Adrenal gland (tissue), 12 donors: ENCODE measurements around the gene METAP1. TPM values are rescaled to one million over a fixed set of nuclear protein-coding genes. Genes with fewer than 3 reads are reported as not detected.

Experiments
- DNase-seq, 7 donors: peaks; one replicate each; pipeline ENCODE4 v3.0.0-alpha.2; 2019 to 2020
- H3K27ac ChIP-seq, 5 donors: fragments of 200-600 bp; sonication (generic) in 4 of 5; 1 replicate in 3 of 5; 2 replicates in 2 of 5; pipeline versions ENCODE4 v1.5.1 to v1.8.0; 2016 to 2020; ENCODE audit warnings: mild to moderate bottlenecking in 1 of 5
- H3K27me3 ChIP-seq: fragments of 200-600 bp; 2 replicates; pipeline ENCODE4 v1.8.0; 2021
- H3K36me3 ChIP-seq, 2 donors: fragments of 200-600 bp; replicated peaks in 1 of 2; 1 replicate in 1 of 2; 2 replicates in 1 of 2; pipeline versions ENCODE4 v1.5.1 to v1.8.0; 2018 to 2022
- H3K4me1 ChIP-seq, 2 donors: fragments of 200-600 bp; replicated peaks in 1 of 2; 1 replicate in 1 of 2; 2 replicates in 1 of 2; pipeline versions ENCODE4 v1.5.1 to v1.8.0; 2018 to 2021
- H3K4me3 ChIP-seq, 4 donors: fragments of 200-600 bp; sonication (generic) in 3 of 4; one replicate each; pipeline ENCODE4 v1.5.1; 2016 to 2018
- H3K9me3 ChIP-seq, 3 donors: fragments of 200-600 bp; sonication (generic) in 1 of 3; replicated peaks in 1 of 3; 1 replicate in 2 of 3; 2 replicates in 1 of 3; pipeline versions ENCODE4 v1.5.1 to v1.8.0; 2016 to 2021
- POLR2A ChIP-seq, 2 donors: fragments of 450-650 bp; IDR thresholded peaks; one replicate each; pipeline ENCODE4 v1.6.1; 2017; ENCODE audit warnings: antibody characterized with exemption in 2 of 2, mild to moderate bottlenecking in 2 of 2, moderate library complexity in 1 of 2
- WGBS, 4 donors: extraction: QIAGEN DNeasy Blood & Tissue Kit in 2 of 4; methylation state at CpG; one replicate each; pipeline versions ENCODE4 v1.1.5 to v1.1.7; 2013 to 2017; 5-methylcytosine and 5-hydroxymethylcytosine counted together
- intact Hi-C, 2 donors: fragments of 100-400 bp; cut with DNase I; formaldehyde crosslinking; loops; one replicate each; pipeline versions ENCODE4 v1.14.1 to v1.15.0; 2022 to 2023
- polyA plus RNA-seq, 3 donors: library from polyadenylated mRNA; stranded (reverse); fragments of 200-250 nt in 2 of 3; fragments of 350-450 nt in 1 of 3; fragmentation: Illumina TruSeq in 1 of 3; extraction: RNeasy Lipid Tissue Mini Kit (QIAGEN cat#74804) in 1 of 3; gene quantifications; one replicate each; pipeline ENCODE4 v1.2.3, GENCODE V29; 2013 to 2014
- total RNA-seq, 9 donors: library from RNA; depleted of rRNA in 4 of 9; stranded (reverse); fragments of >200 nt in 4 of 9; fragments of 120-200 nt in 1 of 9; fragmentation: NEBNext Ultra II Directional in 1 of 9; extraction: Animal tissue kit (Norgen Biotek cat#: 25700) in 1 of 9; gene quantifications; one replicate each; pipeline versions ENCODE4 v1.1.0 to v1.2.4, GENCODE V29; 2013 to 2023
- TF ChIP-seq, protein P1 (sequence below), 6 experiments: fragments of 450-650 bp in 4 of 6; fragments of 200-600 bp in 2 of 6; sonication (generic) in 1 of 6; IDR thresholded peaks; 1 replicate in 5 of 6; 2 replicates in 1 of 6; pipeline versions ENCODE4 v1.5.1 to v1.8.0; 2016 to 2021; ENCODE audit warnings: antibody characterized with exemption in 6 of 6, mild to moderate bottlenecking in 2 of 6, moderate library complexity in 1 of 6
- donor health status: healthy with polysubstance abuse.
- donor health status: Bipolar disorder and iron deficiency.
- donor health status: DM: yes; HTN: yes; CAD: no.
- donor health status: DM: no; HTN: no; CAD: no.
- donor health status: DM: no; HTN: no; CAD: no.
- donor health status: DM: yes; HTN: yes; CAD: no.

METAP1 gene
- total and polyA plus RNA-seq, 12 donors, result 12.1 to 35.3 (median 17.3) TPM

DNA sequence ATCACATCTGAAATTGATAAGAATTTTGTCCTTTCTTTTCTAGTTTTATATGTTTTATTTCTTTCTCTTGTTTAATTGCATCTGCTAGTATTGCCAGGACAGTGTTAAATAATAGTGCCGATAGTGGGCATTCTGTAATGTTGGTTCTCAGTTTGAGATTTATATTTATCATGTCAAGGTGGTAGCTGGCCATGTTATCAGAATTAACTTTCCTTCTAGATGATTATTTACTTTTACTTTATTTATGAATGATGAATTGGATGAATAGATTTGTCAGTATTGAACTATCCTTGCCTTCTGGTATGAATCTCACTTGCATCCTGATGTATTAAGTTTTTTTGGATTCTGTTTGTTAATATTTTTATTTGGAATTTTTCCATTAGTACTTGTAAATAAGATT, 42.7 kb downstream of the METAP1 start:
- Histone ChIP-seq H3K27ac (no peak overlapping the region), H3K9me3 (peaks cover 0 to 18% (median 12%) of the 10 kb centered on the region in 3 donors), H3K27me3 (no peaks in the 10 kb centered on the region), H3K4me1 (no peaks in the 10 kb centered on the region), H3K36me3 (no peaks in the 10 kb centered on the region), H3K4me3 (no peak overlapping the region)
- intact Hi-C loops, result no loop called here
- TF ChIP-seq POLR2A (IDR thresholded peaks at IDR 0.05), result no peak
- TF ChIP-seq, protein P1, sequence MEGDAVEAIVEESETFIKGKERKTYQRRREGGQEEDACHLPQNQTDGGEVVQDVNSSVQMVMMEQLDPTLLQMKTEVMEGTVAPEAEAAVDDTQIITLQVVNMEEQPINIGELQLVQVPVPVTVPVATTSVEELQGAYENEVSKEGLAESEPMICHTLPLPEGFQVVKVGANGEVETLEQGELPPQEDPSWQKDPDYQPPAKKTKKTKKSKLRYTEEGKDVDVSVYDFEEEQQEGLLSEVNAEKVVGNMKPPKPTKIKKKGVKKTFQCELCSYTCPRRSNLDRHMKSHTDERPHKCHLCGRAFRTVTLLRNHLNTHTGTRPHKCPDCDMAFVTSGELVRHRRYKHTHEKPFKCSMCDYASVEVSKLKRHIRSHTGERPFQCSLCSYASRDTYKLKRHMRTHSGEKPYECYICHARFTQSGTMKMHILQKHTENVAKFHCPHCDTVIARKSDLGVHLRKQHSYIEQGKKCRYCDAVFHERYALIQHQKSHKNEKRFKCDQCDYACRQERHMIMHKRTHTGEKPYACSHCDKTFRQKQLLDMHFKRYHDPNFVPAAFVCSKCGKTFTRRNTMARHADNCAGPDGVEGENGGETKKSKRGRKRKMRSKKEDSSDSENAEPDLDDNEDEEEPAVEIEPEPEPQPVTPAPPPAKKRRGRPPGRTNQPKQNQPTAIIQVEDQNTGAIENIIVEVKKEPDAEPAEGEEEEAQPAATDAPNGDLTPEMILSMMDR (IDR thresholded peaks at IDR 0.05), result no peak
- 92 to 98% (median 94%) methylated on average over 1 of the region's 1 CpG for WGBS, 4 donors
- no peak for DNase-seq

DNA sequence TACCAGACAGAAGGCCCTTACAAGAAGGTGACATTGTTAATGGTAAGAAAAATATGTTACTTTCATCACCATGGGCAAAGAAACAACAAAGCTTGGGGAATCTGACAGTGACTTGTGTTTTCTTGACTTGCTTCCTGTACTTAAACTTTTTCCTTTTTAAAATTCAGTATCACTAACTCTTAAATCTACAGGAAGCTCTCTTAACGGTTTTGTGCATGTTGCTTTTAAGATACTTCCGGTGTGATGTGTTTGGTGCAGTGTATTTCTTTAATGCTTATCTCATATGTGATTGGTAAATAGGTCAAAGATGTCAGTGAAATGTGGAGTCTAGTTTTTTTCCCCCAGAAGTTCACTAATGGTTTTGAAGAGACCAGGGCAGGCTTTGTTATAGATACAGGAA, 47.8 kb downstream of the METAP1 start:
- TF ChIP-seq POLR2A (IDR thresholded peaks at IDR 0.05), result no peak
- TF ChIP-seq, protein P1 (IDR thresholded peaks at IDR 0.05), result no peak
- Histone ChIP-seq H3K36me3 (no peaks in the 10 kb centered on the region), H3K27ac (no peak overlapping the region), H3K27me3 (no peaks in the 10 kb centered on the region), H3K9me3 (peaks cover 0 to 9% (median 4%) of the 10 kb centered on the region in 3 donors), H3K4me3 (no peak overlapping the region), H3K4me1 (no peaks in the 10 kb centered on the region)
- no peak for DNase-seq
- intact Hi-C loops, result no loop called here
- WGBS, 4 donors, result 53 to 73% (median 65%) methylated on average over 2 of the region's 2 CpGs

DNA sequence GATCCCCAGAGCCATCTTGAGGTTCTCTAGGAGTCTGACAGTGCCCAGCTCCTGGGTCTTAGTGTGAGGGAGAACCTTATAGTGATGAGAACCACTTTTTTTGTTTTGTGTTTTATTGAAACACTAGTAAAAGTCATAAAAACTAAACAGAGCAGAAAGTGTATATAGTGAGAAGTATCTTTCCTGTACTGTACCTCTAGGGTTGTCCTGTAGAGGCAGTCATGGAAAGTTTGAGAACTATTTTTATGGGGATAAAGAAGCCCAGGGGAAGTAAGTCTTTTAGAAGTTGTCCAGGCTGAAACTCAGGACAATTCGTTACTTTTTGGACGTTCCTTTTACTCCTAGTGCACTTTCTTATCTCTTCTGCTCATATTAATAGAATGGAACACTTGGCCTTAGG, 52.2 kb downstream of the METAP1 start:
- WGBS, 4 donors, result 84 to 93% (median 88%) methylated on average over 2 of the region's 2 CpGs
- peaks cover 0 to 16% of the 10 kb centered on the region in 2 donors for H3K36me3 ChIP-seq
- no peak overlapping the region for H3K27ac ChIP-seq
- no peaks in the 10 kb centered on the region for H3K27me3 ChIP-seq
- H3K4me1 ChIP-seq, result no peaks in the 10 kb centered on the region
- no peaks in the 10 kb centered on the region for H3K9me3 ChIP-seq
- no peak for TF ChIP-seq POLR2A (IDR thresholded peaks at IDR 0.05)
- TF ChIP-seq, protein P1 (IDR thresholded peaks at IDR 0.05), result no peak
- intact Hi-C loops, result no loop called here
- DNase-seq, result no peak
- no peak overlapping the region for H3K4me3 ChIP-seq

DNA sequence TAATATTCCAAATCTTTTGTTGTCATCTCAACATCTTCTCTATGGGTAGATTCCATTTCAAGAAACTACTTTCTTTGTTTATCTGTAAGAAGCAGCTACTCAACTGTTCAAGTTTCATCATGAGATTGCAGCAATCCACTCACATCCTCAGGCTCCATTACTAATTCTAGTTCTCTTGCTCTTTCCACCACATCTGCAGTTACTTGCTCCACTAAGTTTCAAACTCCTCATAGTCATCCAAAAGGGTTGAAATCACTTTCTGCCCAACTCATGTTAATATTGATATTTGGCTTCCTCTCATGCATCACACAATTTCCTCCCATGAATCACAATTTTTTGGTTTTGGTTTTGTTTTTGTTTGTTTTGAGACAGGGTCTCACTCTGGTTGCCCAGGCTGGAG, 57.4 kb downstream of the METAP1 start:
- Histone ChIP-seq H3K27me3 (no peaks in the 10 kb centered on the region), H3K4me1 (no peaks in the 10 kb centered on the region), H3K27ac (no peak overlapping the region), H3K36me3 (peaks cover 0 to 18% of the 10 kb centered on the region in 2 donors), H3K9me3 (no peaks in the 10 kb centered on the region), H3K4me3 (no peak overlapping the region)
- DNase-seq, result no peak
- intact Hi-C loops, result loop anchor here (10.0 kb wide), 3 partner anchors 58 to 588 kb away; partner anchors contain the start of gene METAP1 (in 2 of the 2)
- TF ChIP-seq, protein P1 (IDR thresholded peaks at IDR 0.05), result no peak
- no peak for TF ChIP-seq POLR2A (IDR thresholded peaks at IDR 0.05)
